NK-92 (cell line): ENCODE results near the gene HOXB3.
"Not testable (repeated sequence)": the region's sequence is repeated elsewhere in the genome, so short reads cannot be mapped to it uniquely, and the experiment has no call there.

Source experiments
- DNase-seq: peaks from one replicate; lab custom pipeline; 2025; ENCODE audit not compliant: unreplicated experiment; lab: John Stamatoyannopoulos, UW

Gene HOXB3

GRCh38 chr17:48547808-48548522, 42.1 kb downstream of the HOXB3 start:
- DNase-seq, result no peak

GRCh38 chr17:48546924-48547807, 42.9 kb downstream of the HOXB3 start:
- DNase-seq, result no peak

GRCh38 chr17:48546137-48546923, 43.7 kb downstream of the HOXB3 start:
- no peak for DNase-seq

- DNase-seq, result no peak
Observed at GRCh38 chr17:48545539-48545938, 44.5 kb downstream of the HOXB3 start.

GRCh38 chr17:48545022-48545375, 45.0 kb downstream of the HOXB3 start, which contains the start of gene HOXB2:
TSS of gene HOXB2 (minus strand) at chr17:48545109. CDS start at chr17:48544911, 198 bp downstream.
- DNase-seq, result no peak

- DNase-seq, result no peak
Observed at GRCh38 chr17:48544349-48545021, 45.6 kb downstream of the HOXB3 start.

- DNase-seq, result no peak
Observed at GRCh38 chr17:48543854-48544348, 46.1 kb downstream of the HOXB3 start.

GRCh38 chr17:48543107-48543853, 46.8 kb downstream of the HOXB3 start:
- DNase-seq, result no peak

- no peak for DNase-seq
Observed at GRCh38 chr17:48542698-48543106, 47.3 kb downstream of the HOXB3 start.

- no peak for DNase-seq
Observed at GRCh38 chr17:48542114-48542656, 47.9 kb downstream of the HOXB3 start.

GRCh38 chr17:48541577-48542113, 48.4 kb downstream of the HOXB3 start:
- DNase-seq, result no peak

- no peak for DNase-seq
Observed at GRCh38 chr17:48541036-48541576, 48.9 kb downstream of the HOXB3 start.

GRCh38 chr17:48540213-48540612, 49.8 kb downstream of the HOXB3 start:
- no peak for DNase-seq

- DNase-seq, result no peak
Observed at GRCh38 chr17:48539177-48539576, 50.9 kb downstream of the HOXB3 start.

- DNase-seq, result no peak
Observed at GRCh38 chr17:48537316-48537715, 52.7 kb downstream of the HOXB3 start.

GRCh38 chr17:48535793-48536559, 54.1 kb downstream of the HOXB3 start:
- not testable (repeated sequence) for DNase-seq

- DNase-seq, result no peak
Observed at GRCh38 chr17:48532261-48532660, 57.8 kb downstream of the HOXB3 start.

GRCh38 chr17:48530887-48531272, 59.2 kb downstream of the HOXB3 start, which contains the start of gene HOXB1:
TSS of gene HOXB1 (minus strand) at chr17:48531011. CDS start at chr17:48530904, 107 bp downstream.
- DNase-seq, result no peak
